GM10266 (cell line): ENCODE measurements around the gene ME3.

ENCODE experiments used
- DNase-seq: peaks from one replicate; pipeline ENCODE4 v3.0.0; 2012; ENCODE audit errors: extremely low spot score
- CTCF ChIP-seq: IDR thresholded peaks from 2 replicates; pipeline ENCODE4 v1.5.1; 2012; ENCODE audit warnings: mild to moderate bottlenecking, low read depth; ENCODE audit not compliant: control insufficient read depth, insufficient read depth; ENCODE audit errors: missing control alignments

ME3 gene

GRCh38 chr11:86672007-86672621 is at the start of gene ME3:
Gene ME3 (minus strand): TSS chr11:86672616.
- DNase-seq, result no peak

GRCh38 chr11:86722006-86722405 is 49.6 kb upstream of the ME3 start:
- no peak for TF ChIP-seq CTCF
- no peak for DNase-seq

More at GRCh38 chr11:86672007-86672621, at the start of gene ME3:
- TF ChIP-seq CTCF, result no peak

- no peak for TF ChIP-seq CTCF
- no peak for DNase-seq
Measured at GRCh38 chr11:86720546-86720945, 48.1 kb upstream of the ME3 start.

GRCh38 chr11:86719781-86720463 is 47.5 kb upstream of the ME3 start:
- DNase-seq, result no peak
- no peak for TF ChIP-seq CTCF

- TF ChIP-seq CTCF, result no peak
- no peak for DNase-seq
Measured at GRCh38 chr11:86718999-86719398, 46.6 kb upstream of the ME3 start.

- no peak for DNase-seq
- no peak for TF ChIP-seq CTCF
Measured at GRCh38 chr11:86718521-86718920, 46.1 kb upstream of the ME3 start.

- no peak for DNase-seq
- TF ChIP-seq CTCF, result no peak
Measured at GRCh38 chr11:86717817-86718501, 45.5 kb upstream of the ME3 start.
